SU-DHL-6 (cell line): Measurements from ENCODE around the gene BICDL2.
"Not testable (repeated sequence)": the region's sequence is repeated elsewhere in the genome, so short reads cannot be mapped to it uniquely, and the experiment has no call there.

Experiments
- H2AFZ ChIP-seq: fragments of 200-600 bp; sonication (generic); 2 replicates; pipeline ENCODE4 v1.6.1; 2014; ENCODE audit warnings: low read depth, mild to moderate bottlenecking, moderate library complexity, mixed read lengths, antibody characterized with exemption, low read length; ENCODE audit not compliant: severe bottlenecking
- H3F3A ChIP-seq: fragments of 200-600 bp; shearing (Covaris generic); 2 replicates; pipeline ENCODE4 v1.6.0; 2016; ENCODE audit warnings: antibody characterized with exemption, mild to moderate bottlenecking; ENCODE audit not compliant: insufficient read depth
- H3K27ac ChIP-seq: fragments of 200-600 bp; sonication (generic); 2 replicates; pipeline ENCODE4 v1.5.1; 2016; ENCODE audit warnings: low read depth, mild to moderate bottlenecking, low read length, moderate library complexity, mixed read lengths
- H3K27me3 ChIP-seq: fragments of 200-600 bp; sonication (generic), shearing (Covaris generic); 2 replicates; pipeline ENCODE4 v1.6.0; 2014; ENCODE audit warnings: mild to moderate bottlenecking, low read length
- H3K36me3 ChIP-seq: fragments of 200-600 bp; sonication (generic); 2 replicates; pipeline ENCODE4 v1.6.1; 2014; ENCODE audit warnings: mild to moderate bottlenecking, low read length, mixed read lengths
- H3K4me2 ChIP-seq: fragments of 300-600, 200-600 bp; shearing (Covaris generic), sonication (generic); 2 replicates; pipeline ENCODE4 v1.6.0; 2014; ENCODE audit warnings: low read length, low read depth, mild to moderate bottlenecking; ENCODE audit not compliant: poor library complexity, severe bottlenecking
- H3K4me3 ChIP-seq: fragments of 200-600 bp; sonication (generic); 2 replicates; pipeline ENCODE4 v1.5.1; 2014; ENCODE audit warnings: antibody characterized with exemption, low read length, mild to moderate bottlenecking, mixed read lengths; ENCODE audit not compliant: insufficient read depth, poor library complexity, severe bottlenecking
- H3K79me2 ChIP-seq: fragments of 200-600 bp; sonication (generic); 2 replicates; pipeline ENCODE4 v1.6.1; 2014; ENCODE audit warnings: mild to moderate bottlenecking, low read length, moderate library complexity; ENCODE audit not compliant: insufficient read depth
- H3K9ac ChIP-seq: fragments of 200-600 bp; sonication (generic); 2 replicates; pipeline ENCODE4 v1.7.0; 2014; ENCODE audit warnings: mild to moderate bottlenecking, low read length
- H3K9me2 ChIP-seq: fragments of 200-600 bp; sonication (generic); replicated peaks from 2 replicates; pipeline ENCODE4 v1.6.1; 2014; ENCODE audit warnings: low read length; ENCODE audit not compliant: insufficient read depth
- H3K9me3 ChIP-seq: fragments of 200-600 bp; sonication (generic); 2 replicates; pipeline ENCODE4 v1.6.1; 2014; ENCODE audit warnings: low read length, mixed read lengths; ENCODE audit not compliant: insufficient read depth
- H4K20me1 ChIP-seq: fragments of 200-600 bp; sonication (generic); 2 replicates; pipeline ENCODE4 v1.6.1; 2014; ENCODE audit warnings: low read depth, mild to moderate bottlenecking, antibody characterized with exemption, low read length, moderate library complexity, mixed read lengths
- EZH2phosphoT487 ChIP-seq: fragments of 200-600 bp; sonication (generic), shearing (Covaris generic); conservative IDR thresholded peaks from 2 replicates; pipeline ENCODE4 v1.6.1; 2018; ENCODE audit warnings: mild to moderate bottlenecking, antibody characterized with exemption, low read length, moderate library complexity, mixed read lengths
- TF ChIP-seq, protein P1 (sequence below): fragments of 200-600 bp; sonication (generic); IDR thresholded peaks from one replicate; pipeline ENCODE4 v1.5.1; 2017; ENCODE audit warnings: antibody characterized with exemption, mild to moderate bottlenecking, low read length, moderate library complexity; ENCODE audit not compliant: insufficient read depth, poor library complexity, severe bottlenecking

Gene BICDL2

DNA sequence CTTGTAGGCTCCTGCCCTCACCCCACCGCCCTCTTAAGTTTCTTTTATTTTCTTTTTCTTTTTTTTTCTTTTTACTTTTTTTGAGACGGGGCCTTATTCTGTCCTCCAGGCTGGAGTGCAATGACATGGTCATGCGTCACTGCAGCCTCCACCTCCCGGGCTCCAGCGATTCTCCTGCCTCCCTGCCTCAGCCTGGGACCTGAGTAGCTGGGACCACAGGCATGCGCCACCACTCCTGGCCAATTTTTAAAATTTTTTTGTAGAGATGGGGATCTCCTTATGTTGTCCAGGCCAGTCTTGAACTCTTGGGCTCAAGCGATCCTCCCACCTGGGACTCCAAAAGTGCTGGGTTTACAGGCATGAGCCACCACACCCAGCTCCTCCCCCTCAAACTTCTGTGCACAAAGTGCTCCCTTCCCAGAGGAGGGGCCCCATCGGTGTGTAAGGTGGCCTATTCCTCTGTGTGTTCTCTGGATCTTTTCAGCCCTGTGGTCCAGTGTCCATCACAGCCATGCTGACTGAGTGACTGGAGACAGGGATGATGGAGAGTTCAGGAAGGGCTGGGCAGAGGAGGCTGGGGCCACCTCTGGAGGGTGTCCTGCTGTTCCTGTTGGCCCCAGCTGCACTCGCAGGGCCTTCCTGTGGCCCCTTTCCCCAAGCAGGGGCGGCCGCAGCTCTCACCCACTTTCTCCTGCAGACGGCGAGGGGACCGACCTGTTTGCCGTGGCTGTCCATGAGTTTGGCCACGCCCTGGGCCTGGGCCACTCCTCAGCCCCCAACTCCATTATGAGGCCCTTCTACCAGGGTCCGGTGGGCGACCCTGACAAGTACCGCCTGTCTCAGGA lies 19.8 kb upstream of the BICDL2 start:
- Histone ChIP-seq H3K4me3 (no peak overlapping the region), H3K79me2 (no peaks in the 10 kb centered on the region), H3K4me2 (no peak overlapping the region), H4K20me1 (no peaks in the 10 kb centered on the region), H3K9me3 (no peaks in the 10 kb centered on the region), H3K27ac (no peak overlapping the region), H2AFZ (no peak overlapping the region), H3K27me3 (no peaks in the 10 kb centered on the region), H3K9me2 (no peaks in the 10 kb centered on the region), H3K36me3 (no peaks in the 10 kb centered on the region), H3F3A (no peaks in the 10 kb centered on the region), H3K9ac (no peak overlapping the region)
- no peak for TF ChIP-seq EZH2phosphoT487
- TF ChIP-seq, protein P1, sequence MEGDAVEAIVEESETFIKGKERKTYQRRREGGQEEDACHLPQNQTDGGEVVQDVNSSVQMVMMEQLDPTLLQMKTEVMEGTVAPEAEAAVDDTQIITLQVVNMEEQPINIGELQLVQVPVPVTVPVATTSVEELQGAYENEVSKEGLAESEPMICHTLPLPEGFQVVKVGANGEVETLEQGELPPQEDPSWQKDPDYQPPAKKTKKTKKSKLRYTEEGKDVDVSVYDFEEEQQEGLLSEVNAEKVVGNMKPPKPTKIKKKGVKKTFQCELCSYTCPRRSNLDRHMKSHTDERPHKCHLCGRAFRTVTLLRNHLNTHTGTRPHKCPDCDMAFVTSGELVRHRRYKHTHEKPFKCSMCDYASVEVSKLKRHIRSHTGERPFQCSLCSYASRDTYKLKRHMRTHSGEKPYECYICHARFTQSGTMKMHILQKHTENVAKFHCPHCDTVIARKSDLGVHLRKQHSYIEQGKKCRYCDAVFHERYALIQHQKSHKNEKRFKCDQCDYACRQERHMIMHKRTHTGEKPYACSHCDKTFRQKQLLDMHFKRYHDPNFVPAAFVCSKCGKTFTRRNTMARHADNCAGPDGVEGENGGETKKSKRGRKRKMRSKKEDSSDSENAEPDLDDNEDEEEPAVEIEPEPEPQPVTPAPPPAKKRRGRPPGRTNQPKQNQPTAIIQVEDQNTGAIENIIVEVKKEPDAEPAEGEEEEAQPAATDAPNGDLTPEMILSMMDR, result no peak

DNA sequence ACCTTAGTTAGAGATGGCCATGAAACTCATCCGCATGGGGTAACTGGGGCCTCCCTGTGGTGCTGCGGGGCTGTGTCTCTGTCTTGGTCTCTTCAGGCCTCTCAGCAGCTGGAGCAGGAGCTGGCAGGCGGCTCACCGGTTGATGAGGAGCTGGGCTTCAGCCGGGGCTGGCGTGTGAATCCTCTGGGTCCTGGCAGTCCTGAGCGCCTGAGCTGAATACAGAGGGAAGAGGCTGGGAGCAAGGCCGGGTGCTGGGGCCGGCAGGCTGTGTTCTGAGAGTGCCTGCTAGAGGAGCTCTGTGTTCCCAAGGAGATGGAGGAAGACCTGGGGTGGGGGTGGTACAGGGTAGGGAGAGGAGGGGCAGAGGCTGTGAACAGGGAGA lies 19.0 kb upstream of the BICDL2 start:
- H3K9me2 ChIP-seq, H3K27ac ChIP-seq, H3K4me3 ChIP-seq, H3K27me3 ChIP-seq, H3K9me3 ChIP-seq, H3K79me2 ChIP-seq, H3K36me3 ChIP-seq, H3K4me2 ChIP-seq, H3F3A ChIP-seq, H3K9ac ChIP-seq, H4K20me1 ChIP-seq, H2AFZ ChIP-seq: not testable (repeated sequence)

DNA sequence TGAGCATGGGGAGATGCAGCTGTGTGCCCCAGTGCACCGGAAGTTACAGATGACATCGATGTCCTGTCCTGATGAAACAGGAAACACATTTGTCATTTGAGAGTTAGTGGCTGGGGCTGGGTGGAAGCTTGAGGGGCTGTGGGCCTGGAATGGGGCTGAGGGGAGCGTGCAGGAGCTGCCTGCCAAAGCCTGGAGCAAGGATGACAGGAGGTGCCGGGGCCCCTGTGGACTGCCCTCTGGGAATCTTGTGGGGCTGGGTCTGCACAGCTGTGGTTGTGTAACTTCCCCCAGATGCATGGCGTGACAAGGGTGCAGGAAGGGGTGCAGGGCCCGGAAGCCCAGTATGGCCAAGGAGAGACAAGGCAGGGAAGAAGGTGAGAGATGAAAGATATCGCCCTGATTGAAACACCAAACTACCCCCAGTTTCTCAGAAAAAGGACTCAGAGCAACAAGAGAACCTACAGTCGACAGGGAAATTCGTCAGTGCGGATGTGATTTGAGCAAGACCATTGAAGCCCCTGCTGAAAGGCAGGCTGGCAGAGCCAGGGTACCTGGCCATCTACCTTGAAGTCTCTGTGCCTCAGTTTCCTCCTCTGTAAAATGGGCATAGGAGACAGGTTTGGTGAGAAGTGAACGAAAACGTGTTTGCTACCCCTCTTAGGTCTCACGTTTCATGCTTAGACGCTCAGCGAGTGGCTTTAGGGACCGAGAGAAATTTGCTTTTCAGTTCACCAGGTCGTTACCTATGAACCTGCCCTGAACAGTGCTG lies 18.4 kb upstream of the BICDL2 start:
- Histone ChIP-seq H3K9ac (no peak overlapping the region), H3F3A (no peaks in the 10 kb centered on the region), H3K27ac (no peak overlapping the region), H3K9me3 (no peaks in the 10 kb centered on the region), H2AFZ (no peak overlapping the region), H3K36me3 (no peaks in the 10 kb centered on the region), H3K79me2 (no peaks in the 10 kb centered on the region), H3K27me3 (no peaks in the 10 kb centered on the region), H4K20me1 (no peaks in the 10 kb centered on the region), H3K4me3 (no peak overlapping the region), H3K4me2 (no peak overlapping the region), H3K9me2 (no peaks in the 10 kb centered on the region)
- TF ChIP-seq, protein P1, result no peak
- TF ChIP-seq EZH2phosphoT487, result no peak

DNA sequence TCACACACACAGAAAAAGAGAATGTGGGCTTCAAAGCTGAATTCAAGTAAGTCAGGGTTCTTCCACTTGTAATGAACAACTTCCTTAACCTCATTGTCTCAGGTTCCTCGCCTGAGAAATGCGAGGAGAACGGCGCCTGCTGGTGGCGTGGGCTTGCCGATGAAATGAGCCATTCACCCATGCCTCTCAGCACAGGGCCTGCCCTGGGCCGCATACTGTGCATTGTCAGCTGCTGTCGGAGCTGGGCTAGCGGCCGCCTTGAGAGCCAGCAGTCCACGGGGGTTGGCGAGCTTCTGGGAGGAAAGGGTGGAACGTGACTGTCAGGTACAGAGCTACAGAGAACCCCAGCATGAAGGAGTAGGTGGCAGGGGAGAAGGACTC lies 16.6 kb upstream of the BICDL2 start:
- not testable (repeated sequence) for H3K4me2 ChIP-seq, H3K27me3 ChIP-seq

DNA sequence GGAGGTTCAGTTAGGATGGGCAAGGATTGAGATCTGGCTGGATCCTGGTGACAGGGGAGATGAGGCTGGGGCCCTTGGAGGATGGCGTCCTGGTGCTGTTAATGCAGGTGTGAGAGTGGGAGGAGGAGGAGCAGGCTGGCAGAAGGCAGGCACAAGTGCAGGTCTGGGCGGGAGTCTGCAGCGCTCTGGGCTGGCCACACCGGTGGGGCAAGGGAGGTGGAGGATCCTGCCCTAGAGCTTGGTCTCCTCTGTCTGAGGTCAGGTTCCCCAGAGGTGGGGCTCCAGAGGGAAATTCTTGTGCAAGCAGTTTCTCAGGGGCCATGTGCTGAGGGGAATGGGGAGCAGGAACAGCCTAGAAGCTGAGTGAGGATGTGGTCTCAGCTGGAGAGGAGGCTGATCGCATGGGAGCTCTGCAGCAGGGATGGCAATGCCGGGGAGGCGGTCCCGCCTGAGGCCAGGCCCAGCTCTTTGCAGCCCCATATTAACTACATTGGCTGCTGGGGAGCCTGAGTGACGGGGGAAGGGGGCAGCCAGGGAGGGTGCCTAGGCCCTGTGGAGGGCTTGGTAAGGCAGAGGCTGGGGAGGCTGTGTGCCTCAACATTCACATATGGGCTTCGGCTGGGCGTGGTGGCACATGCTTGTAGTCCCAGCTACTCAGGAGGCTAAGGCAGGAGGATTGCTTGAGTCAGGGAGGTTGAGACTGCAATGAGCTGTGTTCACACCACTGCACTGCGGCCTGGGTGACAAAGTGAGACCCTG lies 16.0 kb upstream of the BICDL2 start:
- not testable (repeated sequence) for H3K9me3 ChIP-seq, H3F3A ChIP-seq, H4K20me1 ChIP-seq, H3K27ac ChIP-seq, H2AFZ ChIP-seq, H3K27me3 ChIP-seq, H3K9ac ChIP-seq, H3K9me2 ChIP-seq, H3K36me3 ChIP-seq, H3K4me2 ChIP-seq, H3K79me2 ChIP-seq, H3K4me3 ChIP-seq

More for the DNA sequence above, 16.6 kb upstream of the BICDL2 start:
- H3K4me3 ChIP-seq, H4K20me1 ChIP-seq, H3K36me3 ChIP-seq, H3K79me2 ChIP-seq, H3K9ac ChIP-seq, H3F3A ChIP-seq, H3K9me3 ChIP-seq, H2AFZ ChIP-seq, H3K27ac ChIP-seq, H3K9me2 ChIP-seq: not testable (repeated sequence)
